ENCODE measurements around the gene NOS1AP. TPM values are rescaled to one million over a fixed set of nuclear protein-coding genes. Genes with fewer than 3 reads are reported as not detected.

Gene NOS1AP
- total and polyA plus RNA-seq, 2 experiments from 2014 or later: 5.8 to 6.6 TPM

- peak overlapping the region; percentile 89 for H3K4me3 Mint-ChIP-seq
- Histone ChIP-seq H3K4me3 (peak overlapping the region; percentile 81), H3K27me3 (ENCODE audit: insufficient read depth) (peaks cover 54% of the 10 kb centered on the region), H3K4me2 (peak overlapping the region; percentile 97), H3F3A (replicated peaks; ENCODE audit: low read depth) (0 out of 2 replicates have a peak, but pooled peaks cover 9% of the 10 kb centered on the region), H3K36me3 (ENCODE audit: insufficient read depth) (no peaks in the 10 kb centered on the region), H3K79me2 (replicated peaks; ENCODE audit: insufficient read depth) (no peaks in the 10 kb centered on the region), H3K4me1 (ENCODE audit: insufficient read depth) (peaks cover 24% of the 10 kb centered on the region), H2AFZ (no peak overlapping the region; the same call in 1 of the 2 replicates), H4K20me1 (replicated peaks; ENCODE audit: insufficient read depth) (no peaks in the 10 kb centered on the region), H3K27ac (ENCODE audit: low read depth) (no peak overlapping the region), H3K9me2 (ENCODE audit: insufficient read depth) (no peaks in the 10 kb centered on the region)
- H3K27ac Mint-ChIP-seq: no peak overlapping the region
- H3K27me3 Mint-ChIP-seq (ENCODE audit: insufficient read depth, low read depth, poor library complexity): peaks cover 43% of the 10 kb centered on the region
- no peaks in the 10 kb centered on the region for H3K9me3 Mint-ChIP-seq
- TF ChIP-seq ZNF462 (CRISPR knock-in tag; IDR thresholded peaks at IDR 0.05): no peak
- no peak for TF ChIP-seq CTCF (conservative IDR thresholded peaks at IDR 0.05; ENCODE audit: low read depth in 2 of 2)
- TF ChIP-seq JUNB (IDR thresholded peaks at IDR 0.05; ENCODE audit: unreplicated experiment): no peak
- no peak for TF ChIP-seq NANOG (IDR thresholded peaks at IDR 0.05; ENCODE audit: borderline replicate concordance)
- no peak for TF ChIP-seq EZH2 (IDR thresholded peaks at IDR 0.05; ENCODE audit: low read depth, unreplicated experiment)
- TF ChIP-seq ZNF331 (CRISPR knock-in tag; IDR thresholded peaks at IDR 0.05; ENCODE audit: low read depth): no peak
- peaks cover 25% of the 10 kb centered on the region for H3K4me1 Mint-ChIP-seq
- ATAC-seq: no peak
- no peak for DNase-seq (ENCODE audit: low spot score)
- no peaks in the 10 kb centered on the region; the same call in 1 of the 3 replicates for H3K36me3 Mint-ChIP-seq (ENCODE audit: low read depth)
Observed at GRCh38 chr1:162022626-162023025, 46.9 kb upstream of the NOS1AP start.
